GM19452 (cell line): Measurements from ENCODE around the gene AKR7A3.
"Not testable (repeated sequence)": the region's sequence is repeated elsewhere in the genome, so short reads cannot be mapped to it uniquely, and the experiment has no call there.

Experiments used
- ATAC-seq: cut with Tn5 transposase; IDR thresholded peaks from one replicate; pipeline ENCODE4 v1.9.1; 2021; ENCODE audit not compliant: unreplicated experiment

AKR7A3 gene

DNA sequence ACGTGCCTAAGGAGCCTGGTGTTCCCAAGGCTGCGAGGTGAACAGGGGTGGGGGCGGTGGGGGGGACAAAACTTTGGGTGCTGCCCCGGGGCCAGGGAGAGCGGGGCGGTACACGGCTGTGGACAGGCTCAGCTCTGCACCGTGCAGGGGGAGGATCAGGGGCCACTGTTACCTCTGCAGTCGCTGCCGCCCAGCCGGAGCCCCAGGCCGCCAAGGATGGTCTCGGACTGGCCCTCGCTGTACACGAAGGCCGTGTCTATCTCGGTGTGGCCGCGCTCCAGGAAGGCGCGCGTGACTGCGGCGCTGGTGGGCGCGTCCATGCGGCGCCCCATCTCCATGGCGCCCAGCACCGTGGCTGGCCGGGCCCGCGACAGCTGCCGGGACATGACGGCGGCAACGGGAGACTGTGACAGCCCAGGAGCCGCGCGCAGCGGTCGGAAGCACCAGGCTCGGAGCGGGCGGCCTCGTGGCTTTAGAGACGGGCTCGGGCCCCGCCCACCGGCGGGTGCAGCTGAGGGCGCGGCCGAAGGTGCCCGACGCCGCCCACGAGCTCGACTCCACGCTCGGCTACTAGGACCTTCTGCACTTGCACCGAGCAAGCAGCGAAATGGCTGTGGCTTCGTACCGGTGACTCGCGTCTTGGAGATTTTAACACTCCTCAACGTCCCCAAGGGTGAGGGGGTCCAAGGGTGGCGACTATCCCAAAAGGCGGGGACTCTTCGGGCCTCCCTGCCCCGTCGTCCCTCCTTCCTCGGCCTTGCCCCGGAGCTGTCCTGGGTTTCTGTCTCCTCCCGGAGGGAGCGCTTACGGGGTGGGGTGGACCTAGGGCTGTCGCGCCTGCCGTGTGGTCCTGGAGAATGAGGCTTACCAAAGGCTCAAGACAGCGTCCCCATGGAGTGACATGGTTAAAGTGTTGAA, at the start of gene AKR7A3:
AKR7A3 (minus strand) TSS at position 447 of the 918 bp plus-strand sequence; CDS start at position 386, 61 bp downstream.
- not testable (repeated sequence) for ATAC-seq

DNA sequence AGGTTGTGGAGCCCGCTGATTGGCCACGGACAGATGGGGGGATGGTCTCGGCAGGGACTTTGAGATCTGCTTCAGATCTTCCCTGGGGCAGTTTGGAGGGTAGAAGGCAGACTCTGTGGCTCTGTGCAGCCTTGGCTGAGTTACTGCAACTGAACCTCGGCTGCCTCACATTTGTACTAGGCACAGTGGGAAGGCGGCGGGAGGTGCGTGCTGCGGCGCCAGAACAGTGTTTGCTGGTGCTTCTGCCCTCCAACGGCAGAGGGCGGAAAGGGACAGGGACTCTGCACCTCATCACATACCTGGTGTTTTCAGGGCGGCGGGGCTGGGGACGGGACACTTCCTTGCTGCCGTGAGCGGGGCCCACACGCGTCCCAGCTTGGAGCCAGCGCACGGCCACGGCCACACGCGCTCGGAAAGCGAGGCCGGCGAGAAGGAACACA, 49.8 kb upstream of the AKR7A3 start:
- no peak for ATAC-seq

DNA sequence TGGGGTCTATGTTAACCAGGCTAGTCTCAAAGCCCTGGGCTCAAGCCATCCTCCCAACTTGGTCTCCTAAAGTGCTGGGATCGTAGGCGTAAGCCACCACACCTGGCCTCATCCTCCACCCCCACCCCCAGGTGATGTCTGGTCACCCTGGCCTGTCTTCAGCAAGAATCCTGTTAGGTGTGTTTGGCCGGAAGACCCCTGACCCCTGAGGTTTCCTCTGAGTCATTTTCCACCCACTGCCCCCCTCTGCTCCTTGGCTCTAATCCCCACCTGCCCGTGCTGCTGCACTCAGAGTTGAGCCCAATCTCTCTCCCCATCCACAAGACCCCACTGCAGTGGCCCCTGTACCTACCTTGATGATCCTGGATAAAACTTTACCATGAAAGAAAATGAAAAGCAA, 48.7 kb upstream of the AKR7A3 start:
- no peak for ATAC-seq

DNA sequence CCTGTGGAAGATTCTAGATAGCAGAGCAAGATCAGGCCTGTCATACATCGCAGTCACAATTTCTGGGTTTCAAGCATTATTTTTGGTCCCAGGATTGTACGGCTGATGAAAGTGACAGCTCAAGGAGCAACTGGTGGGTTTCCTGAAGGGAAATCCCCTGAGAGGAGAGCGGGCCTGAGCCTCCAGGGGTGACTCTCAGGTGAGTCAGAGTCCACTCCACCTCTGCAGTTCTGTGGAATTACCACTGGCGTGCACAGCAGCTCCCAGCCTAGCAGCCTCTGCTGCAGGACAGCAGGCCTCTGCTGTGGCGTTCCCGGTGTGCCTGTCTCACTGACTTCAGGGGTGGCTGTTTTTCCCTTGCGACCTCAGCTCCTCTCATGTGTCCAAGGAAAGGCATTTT, 48.0 kb upstream of the AKR7A3 start:
- ATAC-seq: no peak

DNA sequence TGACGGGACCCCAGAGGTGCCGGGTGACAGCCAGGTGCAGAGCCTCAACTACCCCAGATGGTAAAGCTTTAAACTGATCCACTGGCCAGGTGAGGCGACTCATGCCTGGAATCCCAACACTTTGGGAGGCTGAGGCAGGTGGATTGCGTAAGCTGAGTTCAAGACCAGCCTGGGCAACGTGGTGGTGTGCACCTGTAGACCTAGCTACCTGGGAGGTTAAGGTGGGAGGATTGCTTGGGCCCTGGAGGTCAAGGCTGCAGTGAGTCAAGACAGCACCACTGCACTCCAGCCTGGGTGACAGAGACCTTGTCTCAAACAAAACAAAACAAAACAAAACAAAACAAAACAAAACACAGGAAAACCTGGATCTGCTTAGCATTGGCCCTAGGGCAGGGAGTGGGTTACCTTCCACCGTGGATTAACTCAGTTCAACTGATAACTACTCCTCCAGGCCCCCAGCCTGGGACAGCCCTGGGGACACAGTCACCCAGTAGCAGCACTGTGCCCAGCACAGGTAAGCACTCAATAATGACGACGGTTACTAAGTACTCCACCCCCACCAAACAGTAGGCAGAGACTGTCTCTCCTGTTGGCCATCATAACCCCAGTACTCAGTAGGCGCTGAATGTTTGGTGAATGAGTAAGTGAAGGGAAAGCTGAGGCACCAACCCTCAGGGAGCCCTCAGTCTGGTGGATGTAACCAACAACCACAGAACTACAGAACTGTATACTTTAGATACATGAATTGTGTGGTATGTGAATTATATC, 45.2 kb upstream of the AKR7A3 start:
- ATAC-seq: no peak

DNA sequence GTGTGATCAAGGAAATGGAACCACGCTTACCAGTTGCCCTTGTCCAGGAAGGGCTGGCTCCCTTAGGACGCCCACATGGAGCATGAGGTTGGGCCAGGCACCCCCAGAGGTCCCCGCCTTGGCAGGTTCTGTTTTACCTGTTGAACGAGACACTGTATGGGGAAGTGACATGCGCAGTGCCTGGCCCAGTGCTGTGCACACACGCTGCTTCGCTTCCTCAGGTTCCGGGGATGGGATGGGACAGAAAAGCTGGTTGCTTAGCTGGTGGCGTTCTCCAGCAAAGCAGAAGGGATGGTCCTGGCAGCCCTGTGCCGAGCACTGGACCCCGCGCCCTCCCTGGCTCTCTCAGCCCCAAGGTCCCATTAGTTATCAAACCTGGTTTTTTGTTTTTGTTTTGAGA, 44.3 kb upstream of the AKR7A3 start:
- ATAC-seq: no peak

DNA sequence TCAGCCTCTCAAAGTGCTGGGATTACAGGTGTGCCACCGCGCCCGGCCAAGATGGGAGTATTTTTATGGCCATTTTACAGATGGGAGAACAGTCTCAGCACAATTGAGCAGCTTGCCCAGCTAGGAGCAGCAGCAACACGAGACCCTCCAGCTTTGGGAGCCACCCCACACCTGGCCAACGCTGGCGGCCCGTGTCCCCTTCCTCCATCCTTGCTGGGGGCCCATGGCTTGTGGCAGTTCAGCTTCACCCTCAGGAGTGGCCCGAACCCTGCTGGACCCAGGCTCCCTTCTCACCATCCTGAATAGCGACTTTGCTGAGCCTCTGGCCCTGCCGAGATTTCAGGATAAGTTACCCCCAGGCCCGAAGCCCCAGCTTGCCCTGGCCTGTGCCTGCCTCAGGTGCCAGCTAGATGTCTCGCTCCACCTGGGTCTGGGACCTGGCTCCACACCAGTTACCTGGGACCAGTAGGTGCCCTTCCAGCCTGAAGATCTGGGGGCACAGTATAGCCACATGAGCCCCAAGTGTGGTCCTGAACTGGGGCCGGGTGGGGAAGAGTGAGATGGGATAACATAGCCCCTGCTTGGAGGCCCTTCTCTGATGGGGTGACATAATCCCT, 42.8 kb upstream of the AKR7A3 start:
- ATAC-seq: no peak

DNA sequence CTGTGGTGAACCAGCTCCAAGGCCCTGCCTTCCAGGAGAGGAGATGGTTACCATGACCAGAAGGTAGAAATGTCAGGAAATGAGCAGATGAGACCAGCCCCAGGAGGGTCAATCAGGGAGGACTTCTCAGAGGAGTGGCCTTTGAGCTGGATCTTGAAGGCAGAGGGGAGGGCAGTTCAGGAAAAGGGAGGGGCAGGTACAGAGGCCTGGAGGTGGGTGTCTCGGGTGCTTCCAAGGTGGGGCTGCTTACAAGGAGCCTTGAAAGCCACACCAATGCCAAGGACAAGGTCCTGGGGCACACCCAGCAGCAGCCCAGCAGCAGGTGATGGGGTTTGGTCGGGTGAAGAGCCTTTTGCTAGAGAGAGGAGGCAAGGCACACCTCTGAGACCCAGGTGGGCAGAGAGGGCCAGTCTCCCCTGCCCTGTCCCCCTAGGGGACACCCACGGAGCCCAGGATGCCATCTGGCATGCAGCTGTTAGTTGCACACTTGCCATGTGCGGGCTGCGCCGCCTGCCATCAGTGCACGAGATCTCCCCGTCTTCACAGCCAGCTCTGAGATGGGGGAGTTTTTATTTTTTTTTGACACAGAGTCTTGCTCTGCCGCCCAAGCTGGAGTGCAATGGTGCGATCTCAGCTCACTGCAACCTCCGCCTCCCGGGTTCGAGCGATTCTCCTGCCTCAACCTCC, 42.0 kb upstream of the AKR7A3 start:
- ATAC-seq: no peak

DNA sequence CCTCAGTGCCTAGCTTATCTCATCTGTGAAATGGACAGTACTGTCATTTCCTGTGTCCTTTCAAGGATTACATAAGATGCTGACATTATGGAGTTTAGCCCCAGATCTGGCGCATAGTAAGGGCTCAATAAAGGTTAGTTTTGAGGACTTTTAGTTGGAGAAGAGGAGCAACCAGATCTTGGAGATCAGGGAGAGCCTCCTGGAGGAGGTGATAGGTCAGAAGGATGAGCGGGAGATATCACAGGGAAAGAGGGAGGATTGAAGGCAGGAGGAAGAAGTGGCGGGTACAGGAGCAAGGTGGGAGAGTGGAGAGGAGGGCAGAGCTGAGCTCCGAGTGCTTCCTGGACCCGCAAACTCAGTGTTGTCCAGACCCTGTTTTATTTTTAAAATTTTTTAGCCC, 41.0 kb upstream of the AKR7A3 start:
- no peak for ATAC-seq

DNA sequence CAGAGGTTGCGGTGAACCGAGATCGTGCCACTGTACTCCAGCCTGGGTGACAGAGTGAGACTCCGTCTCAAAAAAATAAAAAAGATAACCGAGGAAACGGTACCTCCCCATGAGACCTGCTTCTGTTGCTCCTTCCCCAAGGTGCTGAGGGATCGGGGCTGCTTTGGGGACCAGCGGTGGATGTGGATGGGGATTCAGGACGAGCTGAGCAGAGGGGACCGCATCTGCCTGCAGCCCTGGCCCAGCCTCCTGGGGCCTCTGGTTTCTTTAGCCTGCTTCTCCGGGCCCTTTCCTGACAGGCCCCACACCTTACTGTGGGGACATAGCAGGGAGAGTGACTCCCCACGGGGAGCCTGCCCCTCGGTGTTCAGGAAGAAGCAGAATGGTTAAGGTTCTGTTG, 40.6 kb upstream of the AKR7A3 start:
- ATAC-seq: no peak

DNA sequence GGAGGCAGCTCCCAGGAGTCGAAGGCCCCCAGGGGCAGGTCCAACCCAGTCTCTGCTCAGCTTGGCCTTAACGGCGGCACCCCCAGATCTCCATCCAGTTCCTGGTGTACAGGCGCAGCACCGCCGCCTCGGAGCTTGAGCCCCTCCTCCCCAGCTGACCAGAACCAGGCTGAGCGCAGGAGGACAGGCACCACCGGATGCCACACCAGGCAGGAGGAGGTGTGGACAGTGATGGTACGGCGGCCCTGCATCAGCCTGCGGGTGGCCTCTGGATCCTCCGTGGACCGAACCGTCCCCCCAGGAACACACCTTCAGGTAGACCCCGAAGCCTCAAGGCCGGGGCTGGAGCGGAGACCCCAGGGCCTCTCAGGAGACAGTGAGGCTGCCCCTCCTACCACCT, 39.9 kb upstream of the AKR7A3 start:
- ATAC-seq: no peak

DNA sequence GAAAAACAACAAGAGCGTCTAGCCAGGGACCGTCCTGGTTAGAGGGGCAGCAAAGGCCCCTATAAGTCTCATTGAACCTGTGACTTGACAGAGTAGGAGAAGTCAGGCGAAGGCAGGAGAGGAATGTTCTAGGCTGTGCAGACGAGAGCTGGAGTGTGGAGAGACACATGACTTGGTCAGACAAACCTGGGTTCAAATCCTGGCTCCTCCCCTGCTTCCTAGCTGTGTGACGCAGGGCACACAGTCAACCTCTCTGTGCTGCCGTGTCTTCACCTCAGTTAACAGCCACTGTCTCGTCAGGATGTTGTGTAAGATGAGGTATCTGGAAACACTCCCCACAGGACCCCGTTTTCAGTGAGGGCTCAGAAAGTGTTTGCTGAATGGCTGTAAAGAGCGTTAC, 39.2 kb upstream of the AKR7A3 start:
- no peak for ATAC-seq

DNA sequence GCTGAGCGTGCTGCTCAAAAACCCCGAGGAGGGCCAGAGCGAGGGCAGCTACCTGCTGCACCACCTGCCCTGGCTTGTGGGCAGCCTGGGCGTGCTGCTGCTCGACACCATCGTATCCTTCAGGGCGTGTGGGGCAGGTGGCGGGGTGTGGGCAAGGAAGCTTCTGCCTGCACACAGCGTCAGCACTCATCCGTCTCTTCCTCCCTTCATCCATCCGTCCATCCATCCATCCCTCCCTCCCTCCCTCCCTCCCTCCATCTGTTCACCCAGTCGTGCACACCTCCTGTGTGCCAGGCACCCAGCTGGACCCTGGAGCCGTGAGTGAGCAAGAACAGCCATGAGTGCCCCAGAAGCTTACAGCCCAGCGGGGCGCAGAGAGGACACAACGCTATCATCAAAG, 38.7 kb upstream of the AKR7A3 start:
- no peak for ATAC-seq

DNA sequence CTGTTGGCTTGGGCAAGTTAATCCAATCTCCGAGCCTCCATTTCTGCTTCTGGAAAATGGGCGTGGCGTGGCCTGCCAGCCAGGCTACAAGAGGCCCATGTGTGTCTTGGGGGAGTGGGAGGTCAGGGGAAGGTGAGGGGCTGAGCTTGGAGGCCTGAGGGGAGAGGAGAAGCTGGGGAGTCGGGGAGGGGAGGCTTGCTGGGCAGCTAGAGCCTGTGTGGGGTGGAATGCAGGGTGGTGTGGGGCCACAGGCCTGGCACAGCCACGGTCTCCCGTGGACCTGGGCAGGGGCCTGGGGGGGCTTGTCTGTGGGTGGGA, 38.1 kb upstream of the AKR7A3 start:
- no peak for ATAC-seq

DNA sequence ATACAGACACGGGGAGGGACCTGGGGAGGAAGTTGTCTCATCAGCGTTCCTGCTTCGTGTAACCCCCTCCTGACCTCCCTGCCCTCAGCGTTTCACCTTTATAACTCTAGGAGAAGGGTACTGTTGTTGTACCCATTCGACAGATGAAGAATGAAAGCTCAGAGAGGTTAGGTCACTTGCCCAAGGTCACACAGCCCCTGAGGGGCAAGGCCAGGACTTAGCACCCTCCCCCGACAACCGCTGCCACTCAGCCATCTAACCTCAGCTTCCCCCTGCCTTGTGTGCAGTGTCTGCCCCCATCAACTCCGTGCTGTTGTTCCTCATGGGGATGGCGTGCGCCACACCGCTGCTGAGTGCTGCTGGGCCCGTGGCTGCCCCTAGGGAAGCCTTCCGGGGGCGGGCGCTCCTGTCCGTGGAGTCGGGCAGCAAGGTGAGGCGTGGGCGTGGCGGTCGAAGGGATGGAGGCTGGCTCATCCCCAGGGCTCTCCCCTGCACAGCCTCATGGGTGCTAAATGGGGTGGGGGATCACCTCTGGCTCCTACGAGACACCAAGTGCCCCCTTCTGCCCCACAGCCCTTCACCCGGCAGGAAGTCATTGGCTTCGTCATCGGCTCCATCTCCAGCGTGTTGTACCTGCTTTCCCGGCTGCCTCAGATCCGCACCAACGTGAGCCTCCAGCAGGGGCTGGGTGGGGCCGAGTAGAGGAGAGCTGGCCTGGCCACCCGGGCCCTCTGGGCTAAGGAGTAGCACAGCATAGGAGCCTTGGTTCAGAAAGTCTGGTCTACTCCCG, 37.6 kb upstream of the AKR7A3 start:
- no peak for ATAC-seq

DNA sequence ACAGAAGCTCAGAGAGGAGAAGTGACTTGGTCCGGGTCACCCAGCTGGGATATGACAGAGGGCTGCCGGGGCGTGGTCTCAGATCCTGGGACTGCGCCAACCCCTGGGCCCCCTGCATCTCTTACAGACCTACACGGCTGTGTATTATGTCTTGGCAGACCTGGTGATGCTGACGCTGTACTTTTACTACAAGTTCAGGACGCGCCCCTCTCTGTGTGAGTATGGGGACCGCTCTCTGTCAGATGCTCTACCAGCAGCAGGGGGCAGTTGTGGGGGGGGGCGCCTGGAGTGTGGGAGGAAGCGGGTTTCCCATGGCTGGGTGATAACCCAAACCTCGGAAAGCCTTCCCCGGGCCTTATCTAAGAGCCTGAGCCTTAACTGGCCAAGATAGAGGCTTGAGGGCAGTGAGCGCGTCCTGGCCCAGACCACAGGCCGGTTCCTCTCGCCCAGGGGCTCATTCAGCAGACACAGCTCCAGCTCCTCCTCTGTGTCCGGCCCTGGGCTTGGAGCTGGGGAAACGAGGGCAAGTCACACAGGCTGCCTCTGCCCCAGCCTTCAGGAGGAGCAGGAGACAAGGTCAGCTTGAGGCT, 36.9 kb upstream of the AKR7A3 start:
- no peak for ATAC-seq

DNA sequence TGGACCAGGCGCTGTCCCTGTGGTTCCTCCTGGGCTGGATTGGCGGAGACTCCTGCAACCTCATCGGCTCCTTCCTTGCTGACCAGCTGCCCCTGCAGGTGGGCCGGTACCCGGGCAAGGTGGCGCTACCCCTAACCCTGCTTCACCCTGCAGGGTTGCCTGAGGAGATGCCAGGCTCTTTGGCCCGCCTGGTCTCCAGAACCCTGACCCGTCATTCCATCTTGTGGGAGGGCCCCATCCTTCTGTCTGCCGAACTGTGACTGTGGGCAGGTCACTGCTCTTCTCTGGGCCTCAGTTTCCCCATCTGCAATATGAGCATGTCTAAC, 36.1 kb upstream of the AKR7A3 start:
- ATAC-seq: no peak

DNA sequence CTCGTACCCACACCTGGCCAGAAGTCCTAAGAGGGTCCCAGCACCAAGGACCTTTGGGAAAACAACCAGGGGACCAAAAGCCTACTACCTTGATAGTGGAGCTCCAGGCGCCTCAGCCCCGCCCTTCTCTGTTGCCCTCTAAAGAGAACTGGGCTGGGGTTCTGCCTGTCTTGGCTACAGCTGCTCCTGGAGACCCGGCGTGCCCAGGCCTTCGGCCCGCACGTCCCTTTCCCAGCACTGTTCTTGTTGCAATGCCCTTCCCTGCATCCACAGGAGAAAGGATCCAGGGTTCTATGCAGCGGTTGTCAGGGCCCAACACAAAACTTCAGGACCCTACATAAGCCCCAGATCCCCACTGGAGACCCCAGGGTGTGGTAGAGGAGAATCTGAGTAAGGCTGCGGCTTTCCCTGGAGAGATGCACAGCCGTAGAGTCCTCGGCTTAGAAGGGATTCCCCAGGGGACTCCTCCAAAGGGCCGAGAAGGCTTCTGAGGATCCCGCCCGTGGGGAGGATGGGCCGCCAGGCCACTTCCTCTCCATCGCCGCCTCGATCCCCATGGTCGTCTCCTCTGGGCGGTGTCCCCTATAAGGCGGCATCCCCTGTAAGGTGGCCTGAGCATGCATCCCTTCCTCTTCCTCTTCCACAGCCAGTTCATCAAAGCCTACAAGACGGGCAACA, 35.6 kb upstream of the AKR7A3 start:
- ATAC-seq: no peak

DNA sequence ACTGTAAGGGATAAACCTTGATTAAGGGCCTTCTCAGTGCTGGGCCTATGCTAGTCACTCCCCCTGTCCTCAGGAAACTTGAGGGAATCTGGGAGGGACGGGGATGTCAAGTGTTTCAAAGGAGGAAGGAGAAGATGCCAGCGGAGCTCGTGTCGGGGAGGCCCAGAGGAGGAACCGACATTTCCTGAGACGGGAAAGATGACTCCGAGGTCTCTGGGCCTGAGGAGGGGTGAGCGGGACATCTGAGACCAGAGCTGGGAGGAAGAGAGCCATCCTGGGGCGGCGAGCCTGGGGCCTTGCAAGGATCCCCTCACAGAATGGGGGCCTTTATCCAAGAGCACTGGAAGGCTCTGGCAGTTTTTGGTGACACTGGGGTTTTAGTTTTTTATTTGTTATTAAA, 33.9 kb upstream of the AKR7A3 start:
- no peak for ATAC-seq

DNA sequence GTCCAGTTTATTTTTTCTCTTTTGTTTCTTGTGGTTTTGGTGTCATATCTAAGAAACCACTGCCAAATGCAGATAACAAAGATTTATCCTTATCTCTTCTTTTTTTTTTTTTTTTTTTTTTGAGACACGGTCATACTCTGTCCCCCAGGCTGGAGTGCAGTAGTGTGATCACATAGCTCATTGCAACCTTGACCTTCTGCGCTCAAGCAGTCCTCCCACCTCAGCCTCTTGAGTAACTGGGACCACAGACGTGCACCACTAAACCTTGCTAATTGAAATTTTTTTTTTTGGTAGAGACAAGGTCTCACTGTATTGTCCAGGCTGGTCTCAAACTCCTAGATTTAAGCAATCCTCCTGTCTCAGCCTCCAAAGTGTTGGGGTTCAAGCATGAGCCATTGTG, 32.5 kb upstream of the AKR7A3 start:
- no peak for ATAC-seq
